GM21717 (cell line): ENCODE measurements around the gene SRPRB.

Source experiments
- ATAC-seq: cut with Tn5 transposase; IDR thresholded peaks from one replicate; pipeline ENCODE4 v1.9.1; 2021; ENCODE audit warnings: mild to moderate bottlenecking, moderate library complexity; ENCODE audit not compliant: unreplicated experiment

Gene SRPRB

GRCh38 chr3:133805702-133806475 lies at the start of gene SRPRB:
SRPRB (plus strand) TSS chr3:133805815; CDS start chr3:133805849, 34 bp downstream.
- ATAC-seq = peak; percentile 97

- no peak for ATAC-seq
Observed at GRCh38 chr3:133756716-133757694, 48.6 kb upstream of the SRPRB start.

GRCh38 chr3:133757701-133758567 lies 47.7 kb upstream of the SRPRB start:
- ATAC-seq = no peak

GRCh38 chr3:133758568-133758928 lies 47.1 kb upstream of the SRPRB start:
- no peak for ATAC-seq

- ATAC-seq = no peak
Observed at GRCh38 chr3:133758964-133759739, 46.5 kb upstream of the SRPRB start.

- ATAC-seq = no peak
Observed at GRCh38 chr3:133759740-133760305, 45.8 kb upstream of the SRPRB start.

GRCh38 chr3:133760916-133761315 lies 44.7 kb upstream of the SRPRB start:
- no peak for ATAC-seq

GRCh38 chr3:133761605-133762484 lies 43.8 kb upstream of the SRPRB start:
- ATAC-seq = no peak

GRCh38 chr3:133762539-133762938 lies 43.1 kb upstream of the SRPRB start:
- no peak for ATAC-seq

GRCh38 chr3:133763797-133764683 lies 41.6 kb upstream of the SRPRB start:
- ATAC-seq = no peak

- ATAC-seq = no peak
Observed at GRCh38 chr3:133765256-133765655, 40.4 kb upstream of the SRPRB start.

GRCh38 chr3:133767607-133768006 lies 38.0 kb upstream of the SRPRB start:
- ATAC-seq = no peak

GRCh38 chr3:133769536-133769935 lies 36.1 kb upstream of the SRPRB start:
- no peak for ATAC-seq

GRCh38 chr3:133773732-133774131 lies 31.9 kb upstream of the SRPRB start:
- ATAC-seq = no peak

GRCh38 chr3:133775309-133775708 lies 30.3 kb upstream of the SRPRB start:
- ATAC-seq = no peak

- no peak for ATAC-seq
Observed at GRCh38 chr3:133775835-133776234, 29.8 kb upstream of the SRPRB start.

- ATAC-seq = no peak
Observed at GRCh38 chr3:133776794-133777438, 28.7 kb upstream of the SRPRB start.
